HepG2 (cell line): ENCODE measurements around the gene ITPK1. TPM values are rescaled to one million over a fixed set of nuclear protein-coding genes. Genes with fewer than 3 reads are reported as not detected.
A peak's percentile ranks its signal among the peaks of the same experiment; 100 is the strongest.

Experiments used
- AGO2 ChIP-seq: fragments of 200-400 bp; formaldehyde crosslinking; optimal IDR thresholded peaks from 2 replicates; pipeline ENCODE3; 2017; ENCODE audit warnings: mild to moderate bottlenecking, low read depth, low read length, moderate library complexity
- ATF5 ChIP-seq: sonication (generic); formaldehyde crosslinking; IDR thresholded peaks from 2 replicates; pipeline ENCODE4 v1.4.0; 2020; ENCODE audit warnings: mild to moderate bottlenecking, low read depth, missing genetic modification reagents
- RNF2 ChIP-seq: fragments of 450-650 bp; conservative IDR thresholded peaks from 2 replicates; pipeline ENCODE4 v1.6.1; 2016; ENCODE audit warnings: low read depth
- USF2 ChIP-seq, 2 experiments: sonication (generic) in 1 of 2; formaldehyde crosslinking in 1 of 2; IDR thresholded peaks; 2 replicates each; pipeline versions ENCODE4 v1.5.1 to v1.6.1; 2011 to 2020; ENCODE audit warnings: borderline replicate concordance in 1 of 2, low read depth in 1 of 2, low read length in 1 of 2, mild to moderate bottlenecking in 1 of 2, missing genetic modification reagents in 1 of 2, moderate library complexity in 1 of 2
- ZBTB3 ChIP-seq: sonication (generic); formaldehyde crosslinking; IDR thresholded peaks from 2 replicates; pipeline ENCODE4 v1.4.0; 2020; ENCODE audit warnings: low read depth, mild to moderate bottlenecking, moderate library complexity, missing genetic modification reagents, borderline replicate concordance
- ZNF142 ChIP-seq: sonication (generic); formaldehyde crosslinking; IDR thresholded peaks from 2 replicates; pipeline ENCODE4 v1.4.0; 2020; ENCODE audit warnings: missing genetic modification reagents
- ZNF205 ChIP-seq: IDR thresholded peaks from 2 replicates; pipeline ENCODE4 v1.6.1; 2018; ENCODE audit warnings: missing biosample characterization, missing genetic modification reagents
- ZNF275 ChIP-seq: sonication (generic); formaldehyde crosslinking; IDR thresholded peaks from 2 replicates; pipeline ENCODE4 v1.8.0; 2022; ENCODE audit warnings: missing genetic modification reagents, mild to moderate bottlenecking, inconsistent platforms, borderline replicate concordance
- ZNF280B ChIP-seq: sonication (generic); formaldehyde crosslinking; IDR thresholded peaks from 2 replicates; pipeline ENCODE4 v1.5.0; 2020; ENCODE audit warnings: missing genetic modification reagents, mild to moderate bottlenecking, borderline replicate concordance
- ZNF564 ChIP-seq: sonication (generic); formaldehyde crosslinking; IDR thresholded peaks from 2 replicates; pipeline ENCODE4 v1.8.1; 2023; ENCODE audit warnings: mild to moderate bottlenecking, missing genetic modification reagents
- ZNF615 ChIP-seq: sonication (generic); formaldehyde crosslinking; IDR thresholded peaks from 2 replicates; pipeline ENCODE4 v1.5.0; 2020; ENCODE audit warnings: mild to moderate bottlenecking, missing genetic modification reagents, borderline replicate concordance
- ZNF747 ChIP-seq: sonication (generic); formaldehyde crosslinking; IDR thresholded peaks from 2 replicates; pipeline ENCODE4 v1.8.1; 2023; ENCODE audit warnings: missing genetic modification reagents, mild to moderate bottlenecking, borderline replicate concordance
- ZNF841 ChIP-seq: sonication (generic); formaldehyde crosslinking; IDR thresholded peaks from 2 replicates; pipeline ENCODE4 v1.8.1; 2023; ENCODE audit warnings: missing genetic modification reagents, borderline replicate concordance
- ZSCAN21 ChIP-seq: sonication (generic); formaldehyde crosslinking; IDR thresholded peaks from 2 replicates; pipeline ENCODE4 v1.8.0; 2022; ENCODE audit warnings: mild to moderate bottlenecking, missing genetic modification reagents, moderate library complexity, borderline replicate concordance
- polyA plus RNA-seq, 8 experiments: library from polyadenylated mRNA; depleted of rRNA in 3 of 8; stranded (reverse) in 7 of 8; unstranded in 1 of 8; fragments of >200 nt; fragmentation: Illumina TruSeq in 4 of 8; extraction: Trizol in 4 of 8; gene quantifications; 2 replicates each; pipeline versions ENCODE4 v1.2.1 to v1.2.3, GENCODE V29; 2011 to 2016; ENCODE audit warnings: low read depth in 4 of 8, missing spikeins in 1 of 8, mixed read lengths in 1 of 8; ENCODE audit not compliant: insufficient read depth in 1 of 8
- total RNA-seq, 5 experiments: library from RNA; depleted of rRNA; stranded (reverse); fragments of >200 nt; fragmentation: Illumina TruSeq; extraction: Trizol; gene quantifications; 2 replicates each; pipeline ENCODE4 v1.2.3, GENCODE V29; 2016; ENCODE audit warnings: low read depth in 1 of 5

Gene ITPK1
- total and polyA plus RNA-seq, 2 of the 13 experiments (the other 11 are each of a cell fraction or from before 2014, with no cell fraction given): 20.5 to 47.5 TPM

GRCh38 chr14:93035917-93036651 lies 79.6 kb downstream of the ITPK1 start (continued):
- no peak for TF ChIP-seq RNF2
- TF ChIP-seq ZNF841 (CRISPR knock-in tag): no peak
- peak; percentile 73; the same call in 1 of the 2 replicates for TF ChIP-seq ZBTB3 (CRISPR knock-in tag)
- peak; percentile 51; the same call in 1 of the 2 replicates for TF ChIP-seq ZNF747 (CRISPR knock-in tag)
- TF ChIP-seq ZNF564 (CRISPR knock-in tag): 0 out of 2 replicates have a peak, but pooled peaks have one; percentile 26
- no peak for TF ChIP-seq ZSCAN21 (CRISPR knock-in tag)
- TF ChIP-seq ZNF275 (CRISPR knock-in tag): 0 out of 2 replicates have a peak, but pooled peaks have one; percentile 34
- TF ChIP-seq AGO2: no peak
- TF ChIP-seq ZNF205 (CRISPR knock-in tag): peak; percentile 83; the same call in 1 of the 2 replicates
- TF ChIP-seq USF2 (IDR thresholded peaks at IDR 0.05; ENCODE audit: low read depth, low read length): peak; percentile 90
- TF ChIP-seq USF2 (CRISPR knock-in tag; IDR thresholded peaks at IDR 0.05; ENCODE audit: borderline replicate concordance): peak; percentile 72
- no peak for TF ChIP-seq ZNF615
- no peak for TF ChIP-seq ZNF280B (CRISPR knock-in tag)
- peak; percentile 64; the same call in 1 of the 2 replicates for TF ChIP-seq ZNF142
- no peak for TF ChIP-seq ATF5
